GM12874 (cell line): ENCODE results near the gene SMOC2.

Source experiments
- TF ChIP-seq, protein P1 (sequence below): IDR thresholded peaks from 2 replicates; pipeline ENCODE4 v1.5.1; 2011; ENCODE audit warnings: low read depth, mild to moderate bottlenecking, control low read depth, low read length, moderate library complexity; ENCODE audit not compliant: insufficient read depth

The SMOC2 gene

DNA sequence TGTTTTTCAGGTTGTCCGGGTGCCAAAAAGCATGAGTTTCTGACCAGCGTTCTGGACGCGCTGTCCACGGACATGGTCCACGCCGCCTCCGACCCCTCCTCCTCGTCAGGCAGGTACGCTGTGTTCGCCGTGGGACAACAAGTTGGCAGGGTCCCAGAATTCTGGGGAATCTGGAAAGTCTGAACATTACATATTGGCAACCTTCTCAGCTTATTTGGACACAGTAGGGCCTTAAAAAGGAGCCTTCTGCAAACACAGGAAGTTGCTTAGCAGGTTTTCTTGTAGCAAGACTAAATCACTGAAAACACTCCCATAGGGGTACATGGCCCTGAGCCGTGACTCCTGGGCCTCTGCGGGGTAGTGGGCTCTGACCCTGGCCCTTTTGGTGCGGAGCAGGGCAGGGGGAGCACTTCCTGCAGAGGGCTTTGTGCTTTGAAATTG lies 209.7 kb downstream of the SMOC2 start:
- TF ChIP-seq, protein P1, sequence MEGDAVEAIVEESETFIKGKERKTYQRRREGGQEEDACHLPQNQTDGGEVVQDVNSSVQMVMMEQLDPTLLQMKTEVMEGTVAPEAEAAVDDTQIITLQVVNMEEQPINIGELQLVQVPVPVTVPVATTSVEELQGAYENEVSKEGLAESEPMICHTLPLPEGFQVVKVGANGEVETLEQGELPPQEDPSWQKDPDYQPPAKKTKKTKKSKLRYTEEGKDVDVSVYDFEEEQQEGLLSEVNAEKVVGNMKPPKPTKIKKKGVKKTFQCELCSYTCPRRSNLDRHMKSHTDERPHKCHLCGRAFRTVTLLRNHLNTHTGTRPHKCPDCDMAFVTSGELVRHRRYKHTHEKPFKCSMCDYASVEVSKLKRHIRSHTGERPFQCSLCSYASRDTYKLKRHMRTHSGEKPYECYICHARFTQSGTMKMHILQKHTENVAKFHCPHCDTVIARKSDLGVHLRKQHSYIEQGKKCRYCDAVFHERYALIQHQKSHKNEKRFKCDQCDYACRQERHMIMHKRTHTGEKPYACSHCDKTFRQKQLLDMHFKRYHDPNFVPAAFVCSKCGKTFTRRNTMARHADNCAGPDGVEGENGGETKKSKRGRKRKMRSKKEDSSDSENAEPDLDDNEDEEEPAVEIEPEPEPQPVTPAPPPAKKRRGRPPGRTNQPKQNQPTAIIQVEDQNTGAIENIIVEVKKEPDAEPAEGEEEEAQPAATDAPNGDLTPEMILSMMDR: no peak

DNA sequence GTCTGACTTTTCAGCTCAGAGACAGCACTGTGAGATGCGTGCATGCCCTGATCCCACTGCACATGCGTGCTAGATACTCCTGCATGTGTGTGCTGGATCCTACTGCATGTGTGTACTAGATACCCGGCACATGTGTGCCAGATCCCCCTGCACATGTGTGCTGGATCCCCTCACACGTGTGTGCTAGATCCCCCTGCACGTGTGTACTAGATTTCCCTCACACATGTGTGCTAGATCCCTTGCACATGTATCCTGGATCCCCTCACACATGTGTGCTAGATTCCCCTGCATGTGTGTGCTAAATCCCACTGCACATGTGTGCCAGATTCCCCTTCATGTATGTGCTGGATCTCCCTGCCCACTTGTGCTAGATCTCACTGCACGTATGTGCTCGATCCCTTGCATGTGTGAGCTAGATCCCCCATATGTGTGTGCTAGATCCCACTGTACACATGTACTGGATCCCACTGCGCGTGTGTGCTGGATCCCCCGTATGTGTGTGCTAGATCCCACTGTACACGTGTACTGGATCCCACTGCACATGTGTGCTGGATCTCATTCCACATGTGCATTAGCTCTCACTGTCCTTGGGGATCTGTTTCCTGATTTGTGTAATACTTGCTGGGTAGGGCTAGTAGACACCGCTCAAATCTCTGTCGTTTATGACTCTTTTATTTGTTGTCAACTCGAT lies 214.6 kb downstream of the SMOC2 start:
- TF ChIP-seq, protein P1: no peak

DNA sequence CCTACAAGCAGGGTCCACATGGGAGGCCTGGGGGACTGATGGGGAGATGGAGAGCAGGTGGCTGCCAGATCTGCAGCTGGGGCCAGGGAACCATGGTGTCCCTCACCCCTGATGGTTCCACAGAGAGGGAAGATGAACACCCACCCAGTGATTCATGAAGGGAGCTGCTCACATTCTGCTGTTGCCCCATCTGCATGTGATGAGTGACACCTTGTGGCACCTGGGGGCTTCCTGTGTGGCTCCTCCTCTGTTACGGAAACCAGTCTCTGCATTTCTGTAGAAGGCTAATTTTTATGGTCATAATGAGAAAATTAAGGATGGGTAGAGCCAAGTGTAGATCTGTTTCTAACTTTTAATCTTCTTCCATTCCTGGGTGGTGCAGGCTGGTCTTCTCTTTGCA lies 217.1 kb downstream of the SMOC2 start:
- TF ChIP-seq, protein P1: no peak

DNA sequence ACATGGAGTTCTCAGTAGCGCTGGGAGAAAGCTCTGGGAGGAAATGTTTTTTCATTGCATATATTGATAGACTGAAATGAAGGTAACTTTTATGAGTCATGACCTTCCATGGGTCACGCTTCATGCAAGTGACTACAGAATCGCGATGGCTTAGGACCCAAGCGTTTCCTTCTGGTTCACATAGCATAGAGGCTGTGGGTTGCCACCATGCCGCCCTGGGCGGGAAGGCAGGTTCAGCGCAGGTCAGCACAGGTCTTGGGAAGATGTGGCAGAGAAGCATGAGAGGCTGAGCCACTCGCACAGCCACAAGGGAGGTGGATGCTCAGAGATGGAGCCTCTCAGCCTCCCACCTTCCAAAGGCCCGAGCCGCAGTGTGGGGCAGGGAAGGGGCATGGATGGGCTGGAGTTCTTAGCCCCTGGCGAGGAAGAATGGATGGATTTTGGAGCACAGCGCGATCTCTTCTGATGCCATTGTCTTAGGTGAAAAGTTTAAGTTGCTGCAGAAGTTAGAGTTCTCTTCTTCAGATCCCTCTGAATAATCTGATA lies 219.5 kb downstream of the SMOC2 start:
- TF ChIP-seq, protein P1: no peak

DNA sequence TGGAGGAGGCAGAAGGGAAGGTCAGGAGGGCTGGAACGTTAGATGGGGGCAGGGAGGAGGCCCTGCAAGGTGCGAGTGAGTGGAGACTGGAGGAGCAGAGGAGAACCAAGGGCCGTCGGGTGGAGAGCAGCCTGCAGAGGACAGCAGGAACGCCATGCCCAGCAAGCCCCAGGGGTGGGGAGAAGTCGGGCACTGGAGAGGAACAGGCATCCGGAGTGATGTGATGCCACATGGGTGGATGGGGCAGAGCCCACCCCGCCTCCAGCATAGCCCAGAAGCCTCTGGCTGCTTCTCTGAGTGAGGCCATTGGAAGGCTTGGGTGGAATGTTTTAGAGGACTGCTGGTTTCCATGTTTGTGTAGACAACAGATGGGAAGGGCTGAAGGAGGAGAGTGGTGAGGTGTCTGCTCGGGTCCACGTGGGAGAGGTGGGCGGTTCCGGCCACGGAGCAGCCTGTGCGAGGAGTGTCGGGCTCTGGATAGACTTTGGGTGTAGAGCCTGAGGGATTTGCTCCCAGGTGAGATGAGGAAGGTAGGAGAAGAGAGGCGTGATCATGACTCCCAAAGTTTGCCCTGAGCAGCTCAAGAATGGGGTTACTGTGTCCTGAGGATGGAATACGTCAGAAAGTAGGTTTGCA lies 221.4 kb downstream of the SMOC2 start:
- TF ChIP-seq, protein P1: no peak

DNA sequence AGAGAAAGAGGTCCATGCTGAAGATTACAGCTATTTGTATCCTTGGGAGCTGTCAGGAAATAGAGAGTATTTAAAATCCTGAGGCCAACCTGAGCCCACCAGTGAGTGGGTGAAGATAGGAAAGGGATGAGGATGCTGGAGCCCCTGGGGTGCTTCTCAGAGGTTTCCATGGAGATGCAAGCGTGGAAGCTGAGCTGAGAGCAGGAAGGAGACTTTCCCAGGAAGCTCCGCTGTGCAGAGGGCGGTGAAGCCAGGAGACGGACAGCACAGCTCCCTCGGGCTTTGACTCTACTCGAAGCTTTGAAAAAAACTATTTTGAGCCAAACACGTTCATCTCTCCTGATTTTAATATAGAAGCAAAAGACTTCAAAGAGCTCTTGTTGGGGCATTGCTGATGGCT lies 222.1 kb downstream of the SMOC2 start:
- TF ChIP-seq, protein P1: no peak

DNA sequence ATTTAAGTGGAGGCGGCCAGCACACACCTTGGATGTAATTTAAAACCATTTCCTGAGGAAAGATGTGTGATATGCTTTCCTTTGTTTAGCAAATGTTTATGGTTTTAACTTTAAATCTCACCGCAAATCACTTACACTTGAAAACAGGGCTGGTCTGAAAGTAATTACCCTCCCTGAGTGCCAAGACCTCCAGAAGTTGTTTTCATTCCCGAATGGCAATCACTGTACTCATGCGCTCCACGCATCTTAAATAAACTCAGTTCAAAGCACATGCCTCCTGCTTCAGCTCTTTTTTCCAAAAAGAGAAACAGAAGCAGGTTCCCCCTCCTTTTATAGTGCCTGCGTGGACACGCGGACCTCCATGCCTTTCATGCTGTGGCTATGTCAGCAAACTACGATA lies 224.0 kb downstream of the SMOC2 start:
- TF ChIP-seq, protein P1: no peak
